Measurements from ENCODE around the gene ATP2C2. TPM values are rescaled to one million over a fixed set of nuclear protein-coding genes. Genes with fewer than 3 reads are reported as not detected.

ATP2C2 gene
- total and polyA plus RNA-seq, 2 of the 8 experiments (the other 6 are each of a cell fraction or from before 2014, with no cell fraction given), result 1.2 to 2.8 TPM

GRCh38 chr16:84351630-84352029 is 16.7 kb upstream of the ATP2C2 start:
- Histone ChIP-seq H3K9ac (replicated peaks in 1 of 4; ENCODE audit: extremely low read depth in 1 of 4, low read depth in 3 of 4, low read length in 3 of 4) (no peak overlapping the region), H4K20me1 (replicated peaks in 1 of 2; ENCODE audit: control insufficient read depth in 1 of 2, insufficient read depth in 2 of 2, low read length in 2 of 2) (no peaks in the 10 kb centered on the region), H3K9me3 (ENCODE audit: insufficient read depth in 2 of 2, low read depth in 1 of 2, low read length in 1 of 2) (no peaks in the 10 kb centered on the region), H2BK12ac (ENCODE audit: low read depth, low read length) (no peak overlapping the region), H2AFZ (ENCODE audit: low read length) (no peak overlapping the region), H3K79me1 (ENCODE audit: low read depth, low read length) (no peaks in the 10 kb centered on the region), H3K79me2 (ENCODE audit: control insufficient read depth in 1 of 2, insufficient read depth in 2 of 2, low read length in 2 of 2) (no peaks in the 10 kb centered on the region), H2BK5ac (ENCODE audit: low read depth, low read length) (no peak overlapping the region), H3K56ac (replicated peaks; ENCODE audit: insufficient read length, low read depth, low read length) (no peak overlapping the region), H3K4ac (replicated peaks; ENCODE audit: insufficient read length, low read depth, low read length) (no peak overlapping the region), H3K14ac (ENCODE audit: insufficient read length) (no peak overlapping the region), H3K4me2 (ENCODE audit: insufficient read depth in 1 of 2, low read depth in 2 of 2, low read length in 2 of 2) (no peak overlapping the region), H3K18ac (ENCODE audit: extremely low read depth, low read length) (no peak overlapping the region), H2BK120ac (replicated peaks; ENCODE audit: low read depth, low read length) (no peak overlapping the region), H3K4me3 (ENCODE audit: extremely low read depth in 1 of 4, insufficient read depth in 2 of 4, low read depth in 3 of 4, low read length in 4 of 4) (no peak overlapping the region), H3K36me3 (ENCODE audit: control insufficient read depth in 2 of 4, insufficient read depth in 4 of 4, low read length in 3 of 4) (no peaks in the 10 kb centered on the region), H4K8ac (ENCODE audit: extremely low read depth, insufficient read depth, low read length) (no peak overlapping the region), H4K5ac (ENCODE audit: insufficient read length, low read depth, low read length) (no peak overlapping the region), H3K23me2 (ENCODE audit: low read depth, low read length) (peaks cover 5% of the 10 kb centered on the region; the same call in 1 of the 2 replicates), H2BK20ac (ENCODE audit: low read length) (no peak overlapping the region), H4K91ac (replicated peaks; ENCODE audit: insufficient read length, low read length) (no peak overlapping the region), H3K27ac (ENCODE audit: low read depth, low read length) (no peak overlapping the region), H3K4me1 (replicated peaks in 1 of 4; ENCODE audit: control insufficient read depth in 3 of 4, insufficient read depth in 4 of 4, low read length in 3 of 4) (peaks cover 0 to 3% (median 1%) of the 10 kb centered on the region in 4 experiments; a peak in 1 of 7 replicates), H2AK5ac (ENCODE audit: low read depth, low read length) (no peak overlapping the region), H3K27me3 (replicated peaks in 1 of 4; ENCODE audit: control insufficient read depth in 3 of 4, extremely low read depth in 1 of 4, insufficient read depth in 3 of 4, low read length in 3 of 4) (no peaks in the 10 kb centered on the region), H2BK15ac (ENCODE audit: low read length) (no peak overlapping the region), H3K23ac (ENCODE audit: insufficient read length) (no peak overlapping the region)
- WGBS, 2 experiments (ENCODE audit: extremely low coverage in 1 of 2, insufficient coverage in 1 of 2, insufficient read length in 1 of 2, insufficient replicate concordance in 2 of 2, low coverage in 1 of 2, low lambda C conversion rate in 2 of 2, missing lambda C conversion rate in 1 of 2), result 93% methylated on average over 8 of the region's 8 CpGs; no CpG with 5 or more reads in 1 of the 2 experiments
- ChIA-PET CTCF (ENCODE audit: partially characterized antibody) (interaction anchor here (1.3 kb wide), 1 partner anchor 131 kb away, joined by 3 read pairs; no protein-coding TSS in a partner anchor), POLR2A (ENCODE audit: partially characterized antibody) (no interaction called here)
- DNase-seq (ENCODE audit: low read depth in 1 of 2, low spot score in 2 of 2) (no peak), FAIRE-seq (no peak)
- TF ChIP-seq TBP (IDR thresholded peaks at IDR 0.05; ENCODE audit: low read depth, low read length) (no peak), E2F6 (IDR thresholded peaks at IDR 0.05) (no peak), TCF12 (IDR thresholded peaks at IDR 0.05; ENCODE audit: low read depth, low read length) (no peak)

Data from H1 (cell line).